ENCODE data around the gene MACC1.

Gene MACC1

GRCh38 chr7:20229646-20230500 lies 12.7 kb upstream of the MACC1 start:
- DNase-seq (ENCODE audit: low read depth in 2 of 2): no peak

GRCh38 chr7:20229081-20229480 lies 11.9 kb upstream of the MACC1 start:
- DNase-seq (ENCODE audit: low read depth in 2 of 2): no peak

GRCh38 chr7:20228654-20229053 lies 11.5 kb upstream of the MACC1 start:
- DNase-seq (ENCODE audit: low read depth in 2 of 2): no peak

- DNase-seq (ENCODE audit: low read depth in 2 of 2): no peak
Measured at GRCh38 chr7:20227291-20227795, 10.2 kb upstream of the MACC1 start.

DNA sequence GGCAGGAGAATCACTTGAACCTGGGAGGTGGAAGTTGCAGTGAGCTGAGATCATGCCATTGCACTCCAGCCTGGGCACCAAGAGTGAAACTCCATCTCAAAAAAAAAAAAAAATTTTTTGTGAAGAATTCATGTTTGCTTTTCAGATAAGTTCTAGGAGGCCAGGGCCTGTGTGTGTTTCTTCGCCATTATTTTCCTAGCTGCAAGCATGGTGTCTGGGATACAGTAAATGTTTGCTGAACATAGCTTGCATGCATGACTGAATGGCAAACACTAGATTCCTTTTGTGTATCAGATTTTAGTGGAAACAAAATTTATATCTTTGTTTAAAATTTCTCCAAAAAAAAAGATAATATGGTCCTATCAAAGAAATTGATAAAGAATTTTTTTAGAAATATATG lies 9.7 kb upstream of the MACC1 start:
- DNase-seq (ENCODE audit: low read depth in 2 of 2): no peak

DNA sequence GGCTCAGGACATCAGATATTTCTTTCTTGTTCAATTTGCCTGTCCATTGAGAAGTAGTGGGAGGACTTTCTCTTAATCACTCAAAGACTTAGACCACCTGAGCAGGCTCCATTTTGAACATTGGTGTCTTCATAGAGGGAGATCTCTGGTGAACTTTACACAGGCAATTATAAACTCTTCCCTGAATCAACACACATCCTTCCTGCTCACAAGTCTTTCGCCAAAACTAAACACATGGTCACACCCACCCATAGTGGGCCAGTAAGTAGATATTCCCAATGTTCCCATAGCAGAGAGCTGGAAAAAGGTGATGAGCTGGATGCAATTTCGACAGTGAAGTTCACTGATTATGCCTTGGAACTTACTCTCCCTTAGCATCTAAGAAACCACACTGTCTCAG lies 8.2 kb upstream of the MACC1 start:
- DNase-seq (ENCODE audit: low read depth in 2 of 2): no peak

DNA sequence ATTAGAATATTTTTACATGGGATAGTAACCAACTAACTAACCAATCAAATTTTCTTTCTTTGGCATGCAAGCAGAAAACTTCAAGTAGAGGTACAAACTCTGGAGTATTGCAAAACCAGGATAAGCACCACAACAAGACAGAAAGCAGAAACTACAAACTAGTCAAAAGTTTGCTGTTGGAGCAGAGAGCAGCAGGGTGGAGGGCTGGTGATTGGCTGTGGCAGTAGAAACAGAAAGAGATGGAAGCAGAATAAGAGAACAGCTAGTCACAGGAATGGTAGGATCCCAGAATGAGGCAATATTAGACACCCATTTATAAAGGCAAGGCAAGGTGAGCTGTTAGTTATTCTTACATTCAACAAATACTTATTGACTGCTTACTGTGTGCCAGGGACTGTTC lies 6.8 kb upstream of the MACC1 start:
- no peak for DNase-seq (ENCODE audit: low read depth in 2 of 2)

GRCh38 chr7:20223356-20223755 lies 6.2 kb upstream of the MACC1 start:
- no peak for DNase-seq (ENCODE audit: low read depth in 2 of 2)

DNA sequence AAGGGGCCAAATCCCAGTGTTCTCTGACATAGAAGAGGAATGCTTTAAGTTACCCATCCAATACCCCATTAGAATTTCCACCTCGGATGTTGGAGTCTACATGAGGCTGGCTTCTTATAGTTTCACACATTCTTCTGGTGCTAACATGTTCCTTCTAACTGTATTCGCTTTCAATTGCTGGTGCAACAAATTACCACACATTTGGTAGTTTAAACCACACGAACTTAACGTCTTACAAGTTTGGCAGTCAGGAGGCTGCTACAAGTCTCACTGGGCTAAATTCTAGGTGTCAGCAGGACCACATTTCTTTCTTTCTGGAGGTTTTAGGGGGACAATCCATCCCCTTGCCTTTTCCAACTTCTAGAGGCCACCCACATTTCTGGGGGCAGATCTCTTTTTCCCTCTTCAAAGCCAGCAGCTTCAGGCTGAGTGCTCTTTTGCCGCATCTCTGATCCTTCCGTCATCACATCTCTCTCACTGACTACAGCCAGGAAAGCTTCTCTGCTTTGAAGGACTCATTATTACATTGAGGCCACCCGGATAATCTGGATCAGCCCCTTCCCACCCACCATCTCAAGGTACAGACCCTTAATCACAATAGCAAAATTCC lies 5.1 kb upstream of the MACC1 start:
- DNase-seq (ENCODE audit: low read depth in 2 of 2): no peak

DNA sequence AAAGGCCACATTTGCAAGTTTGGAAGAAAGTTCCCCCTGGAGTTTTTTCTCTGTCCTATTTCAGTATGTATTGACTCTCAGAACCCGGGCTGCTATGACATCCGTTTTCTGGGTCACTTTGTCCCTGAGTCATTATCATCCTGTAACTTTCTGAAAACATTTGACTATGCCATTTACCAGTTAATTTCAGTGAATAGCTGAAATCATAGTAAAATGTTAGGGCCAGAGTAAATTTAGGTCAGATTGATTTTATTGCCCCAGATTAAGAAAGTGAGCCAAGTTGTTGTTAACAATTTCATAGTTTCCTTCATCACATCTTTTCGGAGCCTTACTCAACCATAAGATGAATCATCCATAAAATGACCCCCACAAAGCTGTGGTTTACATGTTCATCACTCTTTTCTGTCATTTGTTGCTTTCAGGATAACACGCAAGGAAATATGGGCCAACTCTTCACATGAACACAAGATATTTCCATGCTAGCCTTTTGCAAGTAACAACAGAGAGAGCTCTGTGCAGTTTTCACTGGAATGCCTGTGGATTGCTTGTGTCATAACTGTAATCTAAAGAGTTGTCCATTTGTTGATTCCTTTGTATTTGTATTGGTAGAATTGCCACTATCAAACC lies 3.9 kb upstream of the MACC1 start:
- DNase-seq (ENCODE audit: low read depth in 2 of 2): no peak

GRCh38 chr7:20220293-20220761 lies 3.1 kb upstream of the MACC1 start:
- no peak for DNase-seq (ENCODE audit: low read depth in 2 of 2)

GRCh38 chr7:20219446-20220292 lies 2.5 kb upstream of the MACC1 start:
- no peak for DNase-seq (ENCODE audit: low read depth in 2 of 2)

GRCh38 chr7:20219062-20219445 lies 1.9 kb upstream of the MACC1 start:
- DNase-seq (ENCODE audit: low read depth in 2 of 2): no peak

- DNase-seq (ENCODE audit: low read depth in 2 of 2): no peak
Measured at GRCh38 chr7:20218279-20218678, 1.1 kb upstream of the MACC1 start.

DNA sequence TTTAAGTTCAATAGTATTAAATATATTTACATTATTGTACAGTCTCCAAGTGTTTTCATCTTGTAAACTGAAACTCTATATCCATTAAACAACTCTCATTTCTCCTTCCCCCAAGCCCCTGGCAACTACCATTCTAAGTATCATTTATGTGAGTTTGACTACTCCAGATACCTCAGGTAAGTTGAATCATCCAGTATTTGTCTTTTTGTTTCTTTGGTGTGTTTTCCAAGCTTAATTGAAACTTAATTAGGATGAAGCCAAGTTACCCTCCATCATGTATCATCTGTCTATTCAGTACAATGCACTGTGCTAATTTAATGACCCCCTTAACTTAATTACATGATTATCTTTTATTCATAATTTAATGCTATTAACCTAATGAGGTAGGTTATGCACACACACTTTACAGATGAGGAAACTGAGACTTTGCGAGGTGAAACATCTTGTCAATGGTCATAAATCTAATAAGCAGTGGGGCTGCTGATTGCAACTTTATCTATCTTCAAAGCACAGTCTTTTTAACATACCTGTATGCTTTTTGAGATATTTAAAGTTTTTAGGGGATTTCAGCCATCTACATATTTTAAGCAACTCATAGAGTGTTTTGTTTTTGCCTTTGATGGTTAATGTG lies 663 bp downstream of the MACC1 start:
- DNase-seq (ENCODE audit: low read depth in 2 of 2): no peak

DNA sequence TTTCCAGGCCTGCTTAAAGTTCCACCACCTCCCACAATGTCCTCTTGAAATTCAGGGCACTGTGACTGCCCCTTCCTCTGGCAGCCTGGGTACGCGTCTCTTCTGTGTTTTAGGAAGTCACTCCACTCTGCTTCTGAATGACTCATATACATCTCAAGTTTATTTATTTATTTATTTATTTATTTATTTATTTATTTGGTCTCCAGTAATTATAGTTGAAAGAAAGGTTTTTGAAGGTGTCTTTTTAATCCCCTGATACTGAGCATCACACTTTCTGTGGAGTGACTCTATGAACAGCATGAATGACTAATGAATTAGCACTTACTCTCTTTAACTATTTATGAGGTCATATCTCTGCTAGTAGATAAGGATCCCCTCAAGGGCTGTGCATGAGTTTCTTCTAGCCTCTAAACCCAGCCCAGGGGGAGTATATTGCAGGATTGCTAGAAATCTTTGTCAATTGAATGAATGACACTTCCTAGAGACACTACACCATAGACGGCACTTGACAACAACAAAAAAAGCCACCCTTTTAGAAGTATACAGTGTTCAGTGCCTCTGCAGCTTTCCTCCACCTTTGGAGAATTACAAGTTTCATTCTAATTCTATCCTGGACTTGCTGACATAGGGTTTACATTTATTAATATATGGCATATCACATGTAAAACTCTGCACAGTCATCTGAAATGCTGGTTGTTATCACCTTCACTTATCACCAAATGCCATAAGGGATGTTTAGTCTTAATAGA lies 2.1 kb downstream of the MACC1 start:
- DNase-seq (ENCODE audit: low read depth in 2 of 2): no peak

- no peak for DNase-seq (ENCODE audit: low read depth in 2 of 2)
Measured at GRCh38 chr7:20214132-20214531, 3.1 kb downstream of the MACC1 start.

DNA sequence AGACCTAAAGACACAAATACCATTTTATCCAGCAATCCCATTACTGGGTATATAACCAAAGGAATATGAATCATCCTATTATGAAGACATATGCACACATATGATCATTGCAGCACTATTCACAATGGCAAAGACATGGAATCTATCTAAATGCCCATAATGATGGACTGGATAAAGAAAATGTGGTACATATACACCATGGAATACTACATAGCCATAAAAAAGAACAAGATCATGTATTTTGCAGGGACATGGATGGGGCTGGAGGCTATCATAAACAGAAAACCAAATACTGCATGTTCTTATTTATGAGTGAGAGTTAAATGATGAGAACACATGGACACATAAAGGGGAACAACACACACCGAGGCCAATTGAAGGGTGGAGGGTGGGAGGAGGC lies 3.8 kb downstream of the MACC1 start:
- DNase-seq (ENCODE audit: low read depth in 2 of 2): no peak

GRCh38 chr7:20211376-20211775 lies 5.8 kb downstream of the MACC1 start:
- DNase-seq (ENCODE audit: low read depth in 2 of 2): no peak

DNA sequence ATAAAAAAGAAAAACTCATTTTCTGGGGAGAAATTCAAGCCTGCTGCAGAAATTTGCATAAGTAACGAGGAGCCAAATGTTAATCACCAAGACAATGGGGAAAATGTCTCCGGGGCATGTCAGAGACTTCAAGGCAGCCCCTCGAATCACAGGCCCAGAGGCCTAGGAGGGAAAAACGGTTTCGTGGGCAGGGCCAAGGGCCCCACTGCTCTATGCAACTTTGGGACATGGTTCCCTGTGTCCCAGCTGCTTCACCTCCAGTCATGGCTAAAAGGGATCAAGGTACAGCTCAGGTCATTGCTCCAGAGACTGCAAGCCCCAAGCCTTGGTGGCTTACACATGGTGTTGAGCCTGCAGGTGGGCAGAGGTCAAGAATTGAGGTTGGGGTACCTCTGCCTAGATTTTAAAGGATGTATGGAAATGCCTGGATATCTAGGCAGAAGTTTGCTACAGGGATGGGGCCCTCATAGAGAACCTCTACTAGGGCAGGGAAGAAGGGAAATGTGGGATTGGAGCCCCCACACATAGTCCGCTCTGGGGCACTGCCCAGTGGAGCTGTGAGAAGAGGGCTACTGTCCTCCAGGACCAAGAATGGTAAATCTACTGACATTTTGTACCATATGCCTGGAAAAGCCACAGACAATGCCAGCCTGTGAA lies 8.4 kb downstream of the MACC1 start:
- DNase-seq (ENCODE audit: low read depth in 2 of 2): no peak
